NOMO-1 treated with dmso at 0.1 percent for 144 hours (cell line): Measurements from ENCODE around the gene PLA2G2D.

Source experiments
- DNase-seq: peaks from one replicate; lab custom pipeline; 2025; ENCODE audit not compliant: unreplicated experiment; lab: John Stamatoyannopoulos, UW

PLA2G2D gene

DNA sequence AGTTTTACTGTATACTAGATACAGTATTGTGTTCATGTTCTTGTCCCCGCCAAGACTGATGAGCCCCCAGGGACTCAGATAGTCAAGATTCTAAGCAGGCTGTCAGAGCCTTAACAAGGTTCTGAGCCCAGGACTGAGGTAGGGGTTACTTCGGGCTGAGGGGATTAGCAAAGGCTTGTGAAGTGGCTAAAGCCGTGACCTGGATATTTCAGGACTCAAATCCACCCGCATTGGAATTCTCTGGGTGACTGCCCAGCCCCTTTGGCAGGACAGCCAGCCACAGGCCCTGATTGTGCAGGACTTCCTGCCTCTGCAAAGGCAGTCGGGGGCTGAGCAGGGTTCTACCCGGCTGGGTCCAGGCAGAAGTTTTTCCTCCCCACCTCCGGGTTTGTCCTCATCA, 49.5 kb downstream of the PLA2G2D start, which contains the start of gene PLA2G5:
Gene PLA2G5 (plus strand): TSS at position 321 of the 400 bp plus-strand sequence. CDS start 14,637 bp downstream, outside the sequence.
- no peak for DNase-seq

DNA sequence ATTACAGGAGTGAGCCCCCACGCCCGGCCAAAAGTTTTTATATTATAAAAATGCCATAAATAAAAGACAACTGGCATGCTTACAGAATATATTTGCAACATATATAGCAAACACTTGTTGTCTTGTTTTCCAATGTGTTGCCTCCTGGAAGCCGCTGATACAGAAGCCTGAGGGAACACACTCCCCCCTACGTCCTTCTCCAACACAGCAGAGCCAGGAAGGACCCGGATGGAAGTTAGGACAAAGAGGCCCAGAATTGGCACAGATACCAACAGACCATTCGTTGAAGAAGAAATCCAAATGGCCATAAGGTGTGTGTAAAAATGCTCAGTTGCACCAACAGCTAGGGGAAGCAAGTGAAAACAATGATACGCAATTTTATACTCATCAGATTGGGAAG, 50.6 kb downstream of the PLA2G2D start:
- DNase-seq, result no peak

DNA sequence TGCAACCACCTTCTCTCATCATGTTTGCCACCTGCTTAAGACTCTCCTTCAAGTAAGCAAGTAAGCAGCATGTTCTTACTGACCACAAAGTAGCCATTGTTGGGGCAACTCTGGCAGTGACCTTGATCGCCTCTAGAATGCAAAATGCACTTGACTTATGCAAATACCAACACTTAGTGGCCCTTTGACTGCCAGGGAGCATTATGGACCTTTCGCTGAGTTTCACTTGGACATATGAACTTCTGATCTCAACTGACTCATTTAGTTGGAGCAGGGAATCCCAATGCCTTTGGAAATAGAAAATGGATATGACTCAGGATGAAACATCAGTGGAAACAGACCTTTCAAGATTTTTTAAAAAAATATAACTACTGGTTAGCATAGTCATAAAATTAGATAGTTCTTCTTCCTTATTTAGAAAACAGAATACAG, 55.5 kb downstream of the PLA2G2D start:
- no peak for DNase-seq
